Caco-2 (cell line): ENCODE data around the gene PLBD2. TPM values are rescaled to one million over a fixed set of nuclear protein-coding genes. Genes with fewer than 3 reads are reported as not detected.

Experiments
- BruUV-seq: library from RNA; stranded (reverse); fragments of 400-500 nt; replicated peaks from 2 replicates; lab custom pipeline; 2021; lab: Mats Ljungman, UMichigan
- CTCF ChIA-PET: fragments of 300-600 bp; sonication (Branson Sonifier 250); formaldehyde crosslinking; loops from one replicate; lab custom pipeline; 2022; ENCODE audit warnings: antibody characterized with exemption; lab: Charles Lee
- POLR2A ChIA-PET: fragments of 300-600 bp; sonication (Branson Sonifier 250); formaldehyde crosslinking; loops from one replicate; lab custom pipeline; 2022; ENCODE audit warnings: antibody characterized with exemption; lab: Charles Lee
- DNase-seq, 2 experiments: peaks; one replicate each; pipeline versions ENCODE4 v3.0.0 to v3.0.0-alpha.2; 2020 to 2022
- H3K27me3 ChIP-seq: replicated peaks from 2 replicates; pipeline ENCODE4 v1.6.0; 2011; ENCODE audit warnings: low read length; ENCODE audit not compliant: control insufficient read depth, insufficient read depth
- H3K36me3 ChIP-seq: 2 replicates; pipeline ENCODE4 v1.5.1; 2011; ENCODE audit warnings: low read length; ENCODE audit not compliant: control insufficient read depth, insufficient read depth
- H3K4me1 ChIP-seq: fragments of 250-450 bp; sonication (Bioruptor Pico); 2 replicates; pipeline ENCODE4 v1.5.1; 2020; ENCODE audit warnings: mild to moderate bottlenecking
- H3K4me3 ChIP-seq: 2 replicates; pipeline ENCODE4 v1.5.1; 2011; ENCODE audit warnings: low read depth, mild to moderate bottlenecking, control low read depth, low read length
- H3K9me3 ChIP-seq: fragments of 250-450 bp; sonication (Bioruptor Pico); 2 replicates; pipeline ENCODE4 v1.5.1; 2020; ENCODE audit warnings: mild to moderate bottlenecking, moderate library complexity
- H3K27ac Mint-ChIP-seq: one replicate; pipeline ENCODE4 v1.8.0; 2022; ENCODE audit warnings: mixed read lengths; ENCODE audit not compliant: unreplicated experiment
- H3K27me3 Mint-ChIP-seq: one replicate; pipeline ENCODE4 v1.8.0; 2022; ENCODE audit warnings: mixed read lengths; ENCODE audit not compliant: insufficient read depth, unreplicated experiment
- H3K36me3 Mint-ChIP-seq: one replicate; pipeline ENCODE4 v1.8.0; 2022; ENCODE audit warnings: mild to moderate bottlenecking, mixed read lengths; ENCODE audit not compliant: insufficient read depth, unreplicated experiment
- H3K4me1 Mint-ChIP-seq: one replicate; pipeline ENCODE4 v1.8.0; 2022; ENCODE audit warnings: low read depth, mixed read lengths; ENCODE audit not compliant: unreplicated experiment
- H3K4me3 Mint-ChIP-seq: one replicate; pipeline ENCODE4 v1.8.0; 2022; ENCODE audit warnings: mild to moderate bottlenecking, moderate library complexity, mixed read lengths; ENCODE audit not compliant: unreplicated experiment
- H3K9me3 Mint-ChIP-seq: one replicate; pipeline ENCODE4 v1.8.0; 2022; ENCODE audit warnings: mixed read lengths; ENCODE audit not compliant: unreplicated experiment
- intact Hi-C: fragments of 100-400 bp; cut with micrococcal nuclease; formaldehyde crosslinking; loops from one replicate; pipeline ENCODE4 v1.10.0; 2022; ENCODE audit not compliant: unreplicated experiment
- total RNA-seq: library from RNA; stranded (reverse); gene quantifications from 2 replicates; pipeline ENCODE4 v1.2.3, GENCODE V29; 2022
- TF ChIP-seq, protein P1 (sequence below), 2 experiments: fragments of 200-600 bp in 1 of 2; IDR thresholded peaks; 1 replicate in 1 of 2; 2 replicates in 1 of 2; pipeline versions ENCODE4 v1.5.1 to v1.8.0; 2011 to 2022; ENCODE audit warnings: antibody characterized with exemption in 1 of 2, control low read depth in 1 of 2, inconsistent platforms in 1 of 2, low read depth in 1 of 2, low read length in 1 of 2, mild to moderate bottlenecking in 1 of 2, moderate library complexity in 1 of 2; ENCODE audit not compliant: insufficient read depth in 1 of 2, severe bottlenecking in 1 of 2, unreplicated experiment in 1 of 2

The PLBD2 gene
- total RNA-seq, 1 experiment from 2014 or later, result 43.1 TPM

DNA sequence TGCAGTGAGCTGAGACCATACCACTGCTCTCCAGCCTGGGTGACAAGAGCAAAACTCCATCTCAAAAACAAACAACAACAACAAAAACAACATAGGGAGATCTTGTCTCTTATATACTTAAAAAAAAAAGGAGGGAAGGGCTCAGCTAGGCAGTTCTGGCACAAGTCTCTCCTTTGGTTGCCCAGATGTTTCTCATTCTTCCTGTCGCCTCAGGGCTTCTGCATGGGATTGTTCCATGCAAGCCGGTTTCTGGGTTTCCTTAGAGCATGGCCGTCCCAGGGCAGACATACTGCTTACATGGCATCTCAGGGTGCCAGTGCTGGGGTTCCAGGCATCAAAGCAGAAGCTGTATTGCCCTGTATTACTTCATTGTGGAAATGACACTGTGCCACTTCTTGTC, 18.3 kb upstream of the PLBD2 start:
- H3K9me3 ChIP-seq, result no peaks in the 10 kb centered on the region
- no peak overlapping the region for H3K27ac Mint-ChIP-seq
- no peak overlapping the region for H3K4me3 ChIP-seq
- H3K36me3 Mint-ChIP-seq, result no peaks in the 10 kb centered on the region
- no peaks in the 10 kb centered on the region for H3K4me1 Mint-ChIP-seq
- ChIA-PET CTCF (interaction anchor here (0.6 kb wide), 1 partner anchor 236 kb away, joined by 9 read pairs; no protein-coding TSS in a partner anchor), POLR2A (no interaction called here)
- no TSS peak for BruUV-seq
- no peak overlapping the region for H3K4me3 Mint-ChIP-seq
- no peak for DNase-seq
- H3K27me3 Mint-ChIP-seq, result no peaks in the 10 kb centered on the region
- TF ChIP-seq, protein P1, sequence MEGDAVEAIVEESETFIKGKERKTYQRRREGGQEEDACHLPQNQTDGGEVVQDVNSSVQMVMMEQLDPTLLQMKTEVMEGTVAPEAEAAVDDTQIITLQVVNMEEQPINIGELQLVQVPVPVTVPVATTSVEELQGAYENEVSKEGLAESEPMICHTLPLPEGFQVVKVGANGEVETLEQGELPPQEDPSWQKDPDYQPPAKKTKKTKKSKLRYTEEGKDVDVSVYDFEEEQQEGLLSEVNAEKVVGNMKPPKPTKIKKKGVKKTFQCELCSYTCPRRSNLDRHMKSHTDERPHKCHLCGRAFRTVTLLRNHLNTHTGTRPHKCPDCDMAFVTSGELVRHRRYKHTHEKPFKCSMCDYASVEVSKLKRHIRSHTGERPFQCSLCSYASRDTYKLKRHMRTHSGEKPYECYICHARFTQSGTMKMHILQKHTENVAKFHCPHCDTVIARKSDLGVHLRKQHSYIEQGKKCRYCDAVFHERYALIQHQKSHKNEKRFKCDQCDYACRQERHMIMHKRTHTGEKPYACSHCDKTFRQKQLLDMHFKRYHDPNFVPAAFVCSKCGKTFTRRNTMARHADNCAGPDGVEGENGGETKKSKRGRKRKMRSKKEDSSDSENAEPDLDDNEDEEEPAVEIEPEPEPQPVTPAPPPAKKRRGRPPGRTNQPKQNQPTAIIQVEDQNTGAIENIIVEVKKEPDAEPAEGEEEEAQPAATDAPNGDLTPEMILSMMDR (IDR thresholded peaks at IDR 0.05; ENCODE audit: insufficient read depth in 1 of 2, low read depth in 1 of 2, low read length in 1 of 2, severe bottlenecking in 1 of 2, unreplicated experiment in 1 of 2), result no peak
- no peaks in the 10 kb centered on the region for H3K4me1 ChIP-seq
- intact Hi-C loops, result no loop called here
- H3K27me3 ChIP-seq, result no peaks in the 10 kb centered on the region
- H3K9me3 Mint-ChIP-seq, result no peaks in the 10 kb centered on the region
- H3K36me3 ChIP-seq, result no peaks in the 10 kb centered on the region

DNA sequence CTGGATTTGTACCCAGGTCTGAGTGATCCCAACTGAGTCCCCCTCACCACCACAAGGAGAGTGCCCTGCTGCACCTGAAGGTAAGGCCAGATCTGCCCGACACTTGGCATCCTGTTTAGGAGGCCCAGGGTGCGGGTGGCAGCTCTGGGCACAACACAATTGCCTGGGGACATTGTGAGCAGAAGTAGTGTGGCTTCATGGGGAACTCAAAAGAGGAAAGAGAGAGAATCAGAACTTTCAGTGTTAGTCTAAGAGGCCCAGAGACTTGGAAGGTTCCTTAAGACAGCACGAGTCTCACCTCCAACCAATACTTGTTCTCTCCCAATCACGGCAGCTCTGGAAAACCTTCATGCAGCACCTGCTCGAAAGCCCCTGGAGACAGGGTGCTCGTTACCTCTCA, 16.9 kb upstream of the PLBD2 start:
- Mint-ChIP-seq H3K4me3 (no peak overlapping the region), H3K27ac (no peak overlapping the region), H3K9me3 (no peaks in the 10 kb centered on the region), H3K36me3 (no peaks in the 10 kb centered on the region), H3K4me1 (no peaks in the 10 kb centered on the region), H3K27me3 (no peaks in the 10 kb centered on the region)
- no peak for DNase-seq
- BruUV-seq, result no TSS peak
- ChIA-PET CTCF (no interaction called here), POLR2A (no interaction called here)
- Histone ChIP-seq H3K4me1 (no peaks in the 10 kb centered on the region), H3K36me3 (no peaks in the 10 kb centered on the region), H3K4me3 (no peak overlapping the region), H3K27me3 (no peaks in the 10 kb centered on the region), H3K9me3 (no peaks in the 10 kb centered on the region)
- TF ChIP-seq, protein P1 (IDR thresholded peaks at IDR 0.05; ENCODE audit: insufficient read depth in 1 of 2, low read depth in 1 of 2, low read length in 1 of 2, severe bottlenecking in 1 of 2, unreplicated experiment in 1 of 2), result no peak
- intact Hi-C loops, result no loop called here

- H3K4me1 Mint-ChIP-seq, result no peaks in the 10 kb centered on the region
- Histone ChIP-seq H3K36me3 (no peaks in the 10 kb centered on the region), H3K4me3 (no peak overlapping the region), H3K27me3 (no peaks in the 10 kb centered on the region), H3K4me1 (no peaks in the 10 kb centered on the region), H3K9me3 (no peaks in the 10 kb centered on the region)
- no peaks in the 10 kb centered on the region for H3K27me3 Mint-ChIP-seq
- H3K9me3 Mint-ChIP-seq, result no peaks in the 10 kb centered on the region
- ChIA-PET CTCF (no interaction called here), POLR2A (no interaction called here)
- TF ChIP-seq, protein P1 (IDR thresholded peaks at IDR 0.05; ENCODE audit: insufficient read depth in 1 of 2, low read depth in 1 of 2, low read length in 1 of 2, severe bottlenecking in 1 of 2, unreplicated experiment in 1 of 2), result no peak
- no peak for DNase-seq
- no TSS peak for BruUV-seq
- H3K27ac Mint-ChIP-seq, result no peak overlapping the region
- H3K36me3 Mint-ChIP-seq, result no peaks in the 10 kb centered on the region
- no peak overlapping the region for H3K4me3 Mint-ChIP-seq
- intact Hi-C loops, result no loop called here
These were observed 13.1 kb upstream of the PLBD2 start for GRCh38 chr12:113345318-113345717.
